Karpas-422 (cell line): ENCODE results near the gene PSORS1C1. TPM values are rescaled to one million over a fixed set of nuclear protein-coding genes. Genes with fewer than 3 reads are reported as not detected.
"Not testable (repeated sequence)": the region's sequence is repeated elsewhere in the genome, so short reads cannot be mapped to it uniquely, and the experiment has no call there.

Source experiments
- DNase-seq: peaks from one replicate; pipeline ENCODE4 v3.0.0-alpha.2; 2015
- H2AFZ ChIP-seq: fragments of 200-600 bp; sonication (generic); 2 replicates; pipeline ENCODE4 v1.6.1; 2014; ENCODE audit warnings: antibody characterized with exemption, low read length, mixed read lengths
- H3K27ac ChIP-seq: fragments of 200-600 bp; sonication (generic); 2 replicates; pipeline ENCODE4 v1.5.1; 2014; ENCODE audit warnings: mild to moderate bottlenecking, low read length, moderate library complexity
- H3K27me3 ChIP-seq: fragments of 200-600 bp; sonication (generic); 2 replicates; pipeline ENCODE4 v1.6.1; 2014; ENCODE audit warnings: low read length, mixed read lengths
- H3K36me3 ChIP-seq: fragments of 200-600 bp; sonication (generic); 2 replicates; pipeline ENCODE4 v1.6.1; 2014; ENCODE audit warnings: low read length, mixed read lengths; ENCODE audit not compliant: insufficient read depth
- H3K4me1 ChIP-seq: fragments of 200-600 bp; sonication (generic); 2 replicates; pipeline ENCODE4 v1.6.1; 2014; ENCODE audit warnings: mild to moderate bottlenecking, low read length, mixed read lengths
- H3K4me2 ChIP-seq: fragments of 200-600 bp; sonication (generic); 2 replicates; pipeline ENCODE4 v1.6.1; 2014; ENCODE audit warnings: low read length, low read depth, mild to moderate bottlenecking; ENCODE audit not compliant: poor library complexity, severe bottlenecking
- H3K4me3 ChIP-seq: fragments of 200-600 bp; sonication (generic); 2 replicates; pipeline ENCODE4 v1.5.1; 2014; ENCODE audit warnings: mild to moderate bottlenecking, antibody characterized with exemption, low read length, mixed read lengths
- H3K79me2 ChIP-seq: fragments of 200-600 bp; sonication (generic); 2 replicates; pipeline ENCODE4 v1.6.1; 2014; ENCODE audit warnings: mild to moderate bottlenecking, low read length, mixed read lengths
- H3K9ac ChIP-seq: fragments of 200-600 bp; sonication (generic); 2 replicates; pipeline ENCODE4 v1.6.0; 2014; ENCODE audit warnings: low read length
- H3K9me2 ChIP-seq: fragments of 200-600 bp; sonication (generic), shearing (Covaris generic); replicated peaks from 2 replicates; pipeline ENCODE4 v1.6.0; 2014; ENCODE audit warnings: mild to moderate bottlenecking, low read length, moderate library complexity; ENCODE audit not compliant: insufficient read depth
- H3K9me3 ChIP-seq: fragments of 300-700, 200-600 bp; sonication (generic); 2 replicates; pipeline ENCODE4 v1.6.1; 2014; ENCODE audit warnings: low read length, mixed read lengths
- H4K20me1 ChIP-seq: fragments of 200-600 bp; sonication (generic); 2 replicates; pipeline ENCODE4 v1.6.1; 2014; ENCODE audit warnings: mild to moderate bottlenecking, antibody characterized with exemption, low read length, low read depth; ENCODE audit not compliant: insufficient read depth
- small RNA-seq: library from RNA; depleted of rRNA; stranded (forward); fragments of <200 nt; gene quantifications from one replicate; pipeline ENCODE3, GENCODE V24; 2014
- total RNA-seq: library from RNA; depleted of rRNA; stranded (reverse); fragments of >200 nt; shearing (Covaris generic); gene quantifications from 2 replicates; pipeline ENCODE4 v1.2.3, GENCODE V29; 2014; ENCODE audit warnings: low replicate concordance; rRNA removed

Gene PSORS1C1
- total RNA-seq, 1 experiment from 2014 or later: not detected

- H3K4me2 ChIP-seq: no peak overlapping the region
- H3K79me2 ChIP-seq: no peaks in the 10 kb centered on the region
- no peak overlapping the region for H2AFZ ChIP-seq
- no peak overlapping the region for H3K9ac ChIP-seq
- H3K27me3 ChIP-seq: no peaks in the 10 kb centered on the region
- H3K4me3 ChIP-seq: no peak overlapping the region
- no peak for DNase-seq
- H3K9me3 ChIP-seq: no peaks in the 10 kb centered on the region
- no peaks in the 10 kb centered on the region for H3K4me1 ChIP-seq
- no peaks in the 10 kb centered on the region for H4K20me1 ChIP-seq
- no peak overlapping the region for H3K27ac ChIP-seq
- H3K9me2 ChIP-seq: no peaks in the 10 kb centered on the region
- no peaks in the 10 kb centered on the region for H3K36me3 ChIP-seq
Measured at GRCh38 chr6:31187780-31188194, 73.2 kb downstream of the PSORS1C1 start.

- not testable (repeated sequence) for H3K36me3 ChIP-seq, DNase-seq, H2AFZ ChIP-seq, H3K27me3 ChIP-seq, H3K4me3 ChIP-seq, H3K4me2 ChIP-seq, H3K4me1 ChIP-seq, H3K27ac ChIP-seq, H3K79me2 ChIP-seq, H3K9me2 ChIP-seq, H3K9ac ChIP-seq, H3K9me3 ChIP-seq, H4K20me1 ChIP-seq
Measured at GRCh38 chr6:31189223-31189622, 74.6 kb downstream of the PSORS1C1 start.

Small RNAs within 50 kb of the gene (small RNA-seq; reads per million reads assigned to genes)
- gene POLR2LP1 (not detected), gene RNU6-1133P (0.16 reads per million)

Other genes with a start within 250 kb of the PSORS1C1 start
- 0.15 and 0.25 TPM in 2 replicates for gene DDR1, start 230.3 kb upstream of the PSORS1C1 start, total RNA-seq
- gene GTF2H4, start 206.6 kb upstream of the PSORS1C1 start, total RNA-seq: 21.8 and 23.4 TPM in 2 replicates
- 42.3 and 50.2 TPM in 2 replicates for gene VARS2, start 200.6 kb upstream of the PSORS1C1 start, total RNA-seq
- gene SFTA2, start 182.6 kb upstream of the PSORS1C1 start, total RNA-seq: not detected in 2 replicates
- gene MUCL3, start 173.8 kb upstream of the PSORS1C1 start, total RNA-seq: not detected in 2 replicates
- not detected in 2 replicates for gene MUC21, start 131.1 kb upstream of the PSORS1C1 start, total RNA-seq
- not detected in 2 replicates for gene MUC22, start 104.3 kb upstream of the PSORS1C1 start, total RNA-seq
- not detected in 2 replicates for gene C6orf15, start 2.2 kb upstream of the PSORS1C1 start, total RNA-seq
- gene CDSN, start 5.6 kb downstream of the PSORS1C1 start, total RNA-seq: not detected in 2 replicates
- gene PSORS1C2, start 24.3 kb downstream of the PSORS1C1 start, total RNA-seq: not detected in 2 replicates
- 21.3 and 23.1 TPM in 2 replicates for gene CCHCR1, start 43.0 kb downstream of the PSORS1C1 start, total RNA-seq
- 13.9 and 20.4 TPM in 2 replicates for gene TCF19, start 43.8 kb downstream of the PSORS1C1 start, total RNA-seq
- gene POU5F1, start 55.9 kb downstream of the PSORS1C1 start, total RNA-seq: not detected in 2 replicates
- 317 and 613 TPM in 2 replicates for gene HLA-C, start 157.3 kb downstream of the PSORS1C1 start, total RNA-seq
- gene HLA-B, start 242.4 kb downstream of the PSORS1C1 start, total RNA-seq: 1,556 and 2,615 TPM in 2 replicates